ENCODE data around the gene OOSP2. TPM values are rescaled to one million over a fixed set of nuclear protein-coding genes. Genes with fewer than 3 reads are reported as not detected.
A peak's percentile ranks its signal among the peaks of the same experiment; 100 is the strongest.
"Not testable (repeated sequence)": the region's sequence is repeated elsewhere in the genome, so short reads cannot be mapped to it uniquely, and the experiment has no call there.

OOSP2 gene
- not detected for total RNA-seq
- not detected for polyA plus RNA-seq
- long read RNA-seq, donor 1 = 0 reads
- long read RNA-seq, donor 2 = 0 reads
- long read RNA-seq, donor 3 = 0 reads
- long read RNA-seq, donor 4 = 0 reads

DNA sequence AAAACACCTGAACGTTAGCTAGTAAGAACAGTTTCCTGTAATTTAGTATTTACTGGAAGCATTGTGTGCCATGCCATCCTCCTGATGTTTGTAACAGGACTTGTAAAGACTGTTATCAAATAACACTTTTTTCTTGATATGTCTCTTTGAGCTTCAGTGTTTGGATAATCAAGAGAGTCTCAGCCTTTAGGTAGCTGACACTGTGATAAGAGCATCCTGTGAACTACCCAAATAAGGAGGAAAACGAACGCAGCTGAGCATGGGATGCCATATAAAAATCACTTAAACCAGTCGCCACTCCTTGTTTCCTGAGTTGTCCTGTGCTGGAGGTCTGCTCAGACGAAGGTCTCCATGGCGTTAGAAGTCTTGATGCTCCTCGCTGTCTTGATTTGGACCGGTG is at the start of gene OOSP2:
TSS of gene OOSP2 (plus strand) at position 301 of the 400 bp plus-strand sequence. CDS start at position 352, 51 bp downstream.
- Histone ChIP-seq H3K4me1 (ENCODE audit: control insufficient read depth, insufficient read depth, low read length) (no peaks in the 10 kb centered on the region), H3K4me3 (ENCODE audit: low read length) (no peak within 1 kb of the TSS), H3K9me3 (ENCODE audit: control insufficient read depth, low read length) (no peaks in the 10 kb centered on the region), H3K27me3 (ENCODE audit: control insufficient read depth, insufficient read depth) (no peaks in the 10 kb centered on the region), H3K27ac (ENCODE audit: low read length) (no peak within 1 kb of the TSS)
- WGBS = 76% methylated on average over 8 of the region's 8 CpGs
- intact Hi-C loops (cut with DNase I) = no loop called here
- no peak for DNase-seq
- no peak for ATAC-seq

DNA sequence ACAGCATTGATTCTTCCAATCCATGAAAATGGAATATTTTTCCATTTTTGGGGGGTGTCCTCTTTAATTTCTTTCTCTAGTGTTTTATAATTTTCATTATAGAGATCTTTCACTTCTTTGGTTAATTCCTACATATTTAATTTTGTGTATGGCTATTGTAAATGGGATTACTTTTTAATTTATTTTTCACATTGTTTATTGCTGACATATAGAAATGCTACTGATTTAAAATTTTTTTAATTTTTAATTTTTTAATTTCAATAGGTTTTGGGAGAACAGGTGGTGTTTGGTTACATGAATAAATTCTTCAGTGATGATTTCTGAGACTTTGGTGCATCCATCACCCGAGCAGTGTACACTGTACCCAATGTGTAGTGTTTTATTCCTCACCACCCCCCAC is 49.8 kb upstream of the OOSP2 start:
- no peaks in the 10 kb centered on the region for H3K27me3 ChIP-seq (ENCODE audit: control insufficient read depth, insufficient read depth)

DNA sequence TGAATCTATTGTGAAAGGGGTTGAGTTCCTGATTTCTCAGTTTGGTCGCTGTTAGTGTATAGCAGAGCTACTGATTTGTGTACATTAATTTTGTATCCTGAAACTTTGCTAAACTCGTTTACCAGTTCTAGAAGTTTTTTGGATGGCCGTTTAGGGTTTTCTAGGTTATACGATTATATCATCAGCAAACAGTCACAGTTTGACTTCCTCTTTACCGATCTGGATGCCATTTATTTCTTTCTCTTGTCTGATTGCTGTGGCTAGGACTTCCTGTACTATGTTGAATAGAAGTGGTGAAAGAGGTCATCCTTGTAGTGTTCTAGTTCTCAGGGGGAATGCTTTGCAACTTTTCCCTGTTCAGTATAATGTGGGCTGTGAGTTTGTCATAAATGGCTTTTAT is 47.8 kb upstream of the OOSP2 start:
- intact Hi-C loops (cut with DNase I) = no loop called here
- DNase-seq (no peak), ATAC-seq (no peak)
- Histone ChIP-seq H3K4me1 (ENCODE audit: control insufficient read depth, insufficient read depth, low read length) (no peaks in the 10 kb centered on the region), H3K4me3 (ENCODE audit: low read length) (no peak overlapping the region), H3K9me3 (ENCODE audit: control insufficient read depth, low read length) (no peaks in the 10 kb centered on the region), H3K27ac (ENCODE audit: low read length) (no peak overlapping the region), H3K27me3 (ENCODE audit: control insufficient read depth, insufficient read depth) (no peaks in the 10 kb centered on the region)
- 62% methylated on average over 5 of the region's 5 CpGs for WGBS

More for the DNA sequence above, 49.8 kb upstream of the OOSP2 start:
- no peaks in the 10 kb centered on the region for H3K4me1 ChIP-seq (ENCODE audit: control insufficient read depth, insufficient read depth, low read length)
- no peak for ATAC-seq
- 68% methylated on average over 1 of the region's 1 CpG for WGBS
- H3K27ac ChIP-seq (ENCODE audit: low read length) = no peak overlapping the region
- H3K9me3 ChIP-seq (ENCODE audit: control insufficient read depth, low read length) = no peaks in the 10 kb centered on the region
- intact Hi-C loops (cut with DNase I) = no loop called here
- no peak overlapping the region for H3K4me3 ChIP-seq (ENCODE audit: low read length)
- no peak for DNase-seq

GRCh38 chr11:59997800-59998199 is 42.4 kb upstream of the OOSP2 start:
- intact Hi-C loops (cut with DNase I) = no loop called here
- DNase-seq (no peak), ATAC-seq (no peak)
- WGBS = 73% methylated on average over 2 of the region's 2 CpGs
- H3K4me3 ChIP-seq (ENCODE audit: low read length) = no peak overlapping the region
- no peaks in the 10 kb centered on the region for H3K9me3 ChIP-seq (ENCODE audit: control insufficient read depth, low read length)
- H3K4me1 ChIP-seq (ENCODE audit: control insufficient read depth, insufficient read depth, low read length) = no peaks in the 10 kb centered on the region
- H3K27ac ChIP-seq (ENCODE audit: low read length) = no peak overlapping the region
- H3K27me3 ChIP-seq (ENCODE audit: control insufficient read depth, insufficient read depth) = no peaks in the 10 kb centered on the region

GRCh38 chr11:59999691-60000090 is 40.5 kb upstream of the OOSP2 start:
- no peak overlapping the region for H3K4me3 ChIP-seq (ENCODE audit: low read length)
- 56% methylated on average over 4 of the region's 4 CpGs for WGBS
- H3K4me1 ChIP-seq (ENCODE audit: control insufficient read depth, insufficient read depth, low read length) = no peaks in the 10 kb centered on the region
- no peaks in the 10 kb centered on the region for H3K9me3 ChIP-seq (ENCODE audit: control insufficient read depth, low read length)
- DNase-seq = no peak
- intact Hi-C loops (cut with DNase I) = no loop called here
- no peak for ATAC-seq
- H3K27ac ChIP-seq (ENCODE audit: low read length) = no peak overlapping the region
- no peaks in the 10 kb centered on the region for H3K27me3 ChIP-seq (ENCODE audit: control insufficient read depth, insufficient read depth)

DNA sequence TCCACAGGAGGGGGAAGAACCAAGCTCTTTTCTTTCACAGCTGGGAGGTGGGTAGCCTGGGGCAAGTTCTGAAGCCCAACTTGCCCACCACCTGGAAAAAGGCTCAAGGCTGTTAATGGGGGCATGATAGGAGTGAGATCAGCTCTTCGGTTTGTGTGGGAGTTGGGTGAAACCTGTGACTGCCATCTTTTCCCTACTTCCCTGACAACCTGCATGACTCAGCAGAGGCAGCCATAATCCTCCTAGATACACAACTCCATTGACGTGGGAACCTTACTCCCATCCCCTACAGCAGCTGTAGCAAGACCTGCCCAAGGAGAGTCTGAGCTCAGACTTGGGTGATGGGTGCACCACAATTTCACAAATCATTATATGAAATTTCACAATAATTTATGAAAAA is 36.5 kb upstream of the OOSP2 start:
- Histone ChIP-seq H3K27me3 (ENCODE audit: control insufficient read depth, insufficient read depth) (no peaks in the 10 kb centered on the region), H3K27ac (ENCODE audit: low read length) (no peak overlapping the region), H3K9me3 (ENCODE audit: control insufficient read depth, low read length) (no peaks in the 10 kb centered on the region), H3K4me1 (ENCODE audit: control insufficient read depth, insufficient read depth, low read length) (no peaks in the 10 kb centered on the region), H3K4me3 (ENCODE audit: low read length) (no peak overlapping the region)
- 86% methylated on average over 2 of the region's 2 CpGs for WGBS
- DNase-seq (no peak), ATAC-seq (no peak)
- intact Hi-C loops (cut with DNase I) = no loop called here

DNA sequence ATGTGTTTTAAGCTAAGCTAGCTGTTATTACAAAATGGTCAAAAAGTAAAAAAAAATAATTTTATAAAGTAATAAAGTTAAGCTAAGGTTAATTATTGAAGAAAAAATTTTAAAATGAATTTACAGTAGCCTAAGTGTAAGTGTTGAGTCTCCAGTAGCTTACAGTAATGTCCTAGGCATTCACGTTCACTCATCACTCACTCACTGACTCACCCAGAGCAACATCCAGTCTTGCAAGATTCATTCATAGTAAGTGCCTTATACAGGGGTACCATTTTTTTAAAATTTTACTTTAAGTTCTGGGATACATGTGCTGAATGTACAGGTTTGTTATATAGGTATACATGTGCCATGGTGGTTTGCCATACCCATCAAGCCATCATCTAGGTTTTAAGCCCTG is 34.8 kb upstream of the OOSP2 start:
- 91% methylated on average over 1 of the region's 1 CpG for WGBS
- no peak for ATAC-seq

GRCh38 chr11:60016881-60017280 is 23.3 kb upstream of the OOSP2 start, which contains the start of gene OOSP4B:
OOSP4B (plus strand) TSS chr11:60017181.
- WGBS = 76% methylated on average over 1 of the region's 1 CpG

More for the DNA sequence above, 34.8 kb upstream of the OOSP2 start:
- H3K4me1 ChIP-seq (ENCODE audit: control insufficient read depth, insufficient read depth, low read length) = no peaks in the 10 kb centered on the region
- no peak overlapping the region for H3K27ac ChIP-seq (ENCODE audit: low read length)
- no peaks in the 10 kb centered on the region for H3K9me3 ChIP-seq (ENCODE audit: control insufficient read depth, low read length)
- intact Hi-C loops (cut with DNase I) = no loop called here
- no peak for DNase-seq
- no peak overlapping the region for H3K4me3 ChIP-seq (ENCODE audit: low read length)
- H3K27me3 ChIP-seq (ENCODE audit: control insufficient read depth, insufficient read depth) = no peaks in the 10 kb centered on the region

DNA sequence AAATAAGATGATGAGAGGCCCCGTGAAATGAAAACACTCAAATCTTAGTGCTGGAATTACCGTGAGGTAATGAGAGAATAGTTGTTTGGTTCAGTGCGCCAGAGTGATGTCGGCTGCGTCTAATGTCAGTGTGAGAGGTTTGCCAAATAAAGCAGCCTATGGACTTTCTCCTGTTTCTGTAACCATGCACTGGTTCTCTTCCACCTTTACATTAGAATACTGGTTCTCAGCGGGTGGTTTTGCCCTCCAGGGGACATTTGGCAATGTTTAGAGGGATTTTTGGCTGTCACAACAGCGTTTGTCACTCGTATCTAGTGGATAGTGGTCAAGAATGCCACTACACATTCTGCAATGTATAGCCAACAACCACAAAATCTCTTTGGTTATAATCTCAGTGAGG is 22.2 kb upstream of the OOSP2 start:
- ATAC-seq = no peak
- 35% methylated on average over 8 of the region's 8 CpGs for WGBS
- H3K4me3 ChIP-seq (ENCODE audit: low read length) = no peak overlapping the region
- no peaks in the 10 kb centered on the region for H3K4me1 ChIP-seq (ENCODE audit: control insufficient read depth, insufficient read depth, low read length)
- intact Hi-C loops (cut with DNase I) = no loop called here
- no peak for DNase-seq
- no peaks in the 10 kb centered on the region for H3K27me3 ChIP-seq (ENCODE audit: control insufficient read depth, insufficient read depth)
- H3K27ac ChIP-seq (ENCODE audit: low read length) = no peak overlapping the region
- H3K9me3 ChIP-seq (ENCODE audit: control insufficient read depth, low read length) = no peaks in the 10 kb centered on the region

More at GRCh38 chr11:60016881-60017280, 23.3 kb upstream of the OOSP2 start, which contains the start of gene OOSP4B:
- Histone ChIP-seq H3K27ac (ENCODE audit: low read length) (no peak within 1 kb of the TSS), H3K27me3 (ENCODE audit: control insufficient read depth, insufficient read depth) (no peaks in the 10 kb centered on the region), H3K9me3 (ENCODE audit: control insufficient read depth, low read length) (no peaks in the 10 kb centered on the region), H3K4me3 (ENCODE audit: low read length) (no peak within 1 kb of the TSS), H3K4me1 (ENCODE audit: control insufficient read depth, insufficient read depth, low read length) (no peaks in the 10 kb centered on the region)
- intact Hi-C loops (cut with DNase I) = no loop called here
- ATAC-seq (no peak), DNase-seq (no peak)

DNA sequence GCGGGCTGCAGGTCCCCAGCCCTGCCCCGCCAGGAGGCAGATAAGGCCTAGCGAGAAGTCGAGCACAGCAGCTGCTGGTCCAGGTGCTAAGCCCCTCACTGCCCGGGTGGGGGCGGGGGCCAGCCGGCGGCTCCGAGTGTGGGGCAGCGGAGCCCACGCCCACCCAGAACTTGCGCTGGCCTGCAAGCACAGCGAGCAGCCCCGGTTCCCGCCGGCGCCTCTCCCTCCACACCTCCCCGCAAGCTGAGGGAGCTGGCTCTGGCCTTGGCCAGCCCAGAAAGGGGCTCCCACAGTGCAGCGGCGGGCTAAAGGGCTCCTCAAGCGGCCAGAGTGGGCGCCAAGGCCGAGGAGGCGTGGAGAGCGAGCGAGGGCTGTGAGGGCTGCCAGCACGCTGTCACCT is 19.8 kb upstream of the OOSP2 start:
- H3K27me3 ChIP-seq (ENCODE audit: control insufficient read depth, insufficient read depth); ATAC-seq; H3K4me3 ChIP-seq (ENCODE audit: low read length); intact Hi-C loops (cut with DNase I); H3K27ac ChIP-seq (ENCODE audit: low read length); H3K9me3 ChIP-seq (ENCODE audit: control insufficient read depth, low read length); H3K4me1 ChIP-seq (ENCODE audit: control insufficient read depth, insufficient read depth, low read length): not testable (repeated sequence)
- WGBS = 96% methylated on average over 27 of the region's 27 CpGs
- peak in 1 of 3 donors; percentile 39 for DNase-seq

- H3K4me3 ChIP-seq (ENCODE audit: low read length) = no peak overlapping the region
- H3K9me3 ChIP-seq (ENCODE audit: control insufficient read depth, low read length) = no peaks in the 10 kb centered on the region
- H3K27ac ChIP-seq (ENCODE audit: low read length) = no peak overlapping the region
- intact Hi-C loops (cut with DNase I) = no loop called here
- ATAC-seq (no peak), DNase-seq (no peak)
- 78% methylated on average over 3 of the region's 3 CpGs for WGBS
- H3K4me1 ChIP-seq (ENCODE audit: control insufficient read depth, insufficient read depth, low read length) = no peaks in the 10 kb centered on the region
- H3K27me3 ChIP-seq (ENCODE audit: control insufficient read depth, insufficient read depth) = no peaks in the 10 kb centered on the region
Observed at GRCh38 chr11:60029015-60029632, 11.1 kb upstream of the OOSP2 start.

GRCh38 chr11:60050422-60050821 is 10.2 kb downstream of the OOSP2 start:
- not testable (repeated sequence) for ATAC-seq; H3K4me3 ChIP-seq (ENCODE audit: low read length)

More at GRCh38 chr11:60050422-60050821, 10.2 kb downstream of the OOSP2 start:
- H3K27ac ChIP-seq (ENCODE audit: low read length); H3K4me1 ChIP-seq (ENCODE audit: control insufficient read depth, insufficient read depth, low read length); intact Hi-C loops (cut with DNase I); H3K27me3 ChIP-seq (ENCODE audit: control insufficient read depth, insufficient read depth); DNase-seq; H3K9me3 ChIP-seq (ENCODE audit: control insufficient read depth, low read length): not testable (repeated sequence)

Measured in right cardiac atrium (tissue), 5 donors.